Measurements from ENCODE around the gene USP32.

The USP32 gene

GRCh38 chr17:60296177-60296576 is 95.8 kb downstream of the USP32 start:
- TF ChIP-seq CTCF (IDR thresholded peaks at IDR 0.05; ENCODE audit: control extremely low read depth, extremely low read depth, low read depth, missing control alignments): no peak
- DNase-seq (ENCODE audit: extremely low spot score): no peak
- ChIA-PET CTCF (interaction anchor here (1.0 kb wide), 1 partner anchor 8 kb away, joined by 3 read pairs; no protein-coding TSS in a partner anchor), POLR2A (no interaction called here)

GRCh38 chr17:60293580-60294335 is 98.2 kb downstream of the USP32 start:
- no peak for DNase-seq (ENCODE audit: extremely low spot score)
- no peak for TF ChIP-seq CTCF (IDR thresholded peaks at IDR 0.05; ENCODE audit: control extremely low read depth, extremely low read depth, low read depth, missing control alignments)
- ChIA-PET POLR2A (no interaction called here), CTCF (no interaction called here)

GRCh38 chr17:60292697-60293096 is 99.2 kb downstream of the USP32 start:
- no peak for TF ChIP-seq CTCF (IDR thresholded peaks at IDR 0.05; ENCODE audit: control extremely low read depth, extremely low read depth, low read depth, missing control alignments)
- ChIA-PET POLR2A (no interaction called here), CTCF (no interaction called here)
- no peak for DNase-seq (ENCODE audit: extremely low spot score)

GRCh38 chr17:60284709-60285108 is 107.2 kb downstream of the USP32 start:
- TF ChIP-seq CTCF (IDR thresholded peaks at IDR 0.05; ENCODE audit: control extremely low read depth, extremely low read depth, low read depth, missing control alignments): no peak
- CTCF ChIA-PET: interaction anchor here (1.5 to 1.6 kb wide), 2 partner anchors 17 to 53 kb away, joined by 3 to 5 read pairs; no protein-coding TSS in a partner anchor
- no peak for DNase-seq (ENCODE audit: extremely low spot score)
- POLR2A ChIA-PET: no interaction called here

- ChIA-PET CTCF (no interaction called here), POLR2A (no interaction called here)
- no peak for TF ChIP-seq CTCF (IDR thresholded peaks at IDR 0.05; ENCODE audit: control extremely low read depth, extremely low read depth, low read depth, missing control alignments)
- no peak for DNase-seq (ENCODE audit: extremely low spot score)
Measured at GRCh38 chr17:60283816-60284215, 108.1 kb downstream of the USP32 start.

- ChIA-PET POLR2A (no interaction called here), CTCF (no interaction called here)
Measured at GRCh38 chr17:60280673-60281072, 111.3 kb downstream of the USP32 start.

More at GRCh38 chr17:60280673-60281072, 111.3 kb downstream of the USP32 start:
- DNase-seq (ENCODE audit: extremely low spot score): no peak
- TF ChIP-seq CTCF (IDR thresholded peaks at IDR 0.05; ENCODE audit: control extremely low read depth, extremely low read depth, low read depth, missing control alignments): no peak
